SK-N-SH (cell line): ENCODE results near the gene WDR45.

Source experiments
- CHD2 ChIP-seq: fragments of 150-350 bp; IDR thresholded peaks from 2 replicates; pipeline ENCODE4 v1.6.1; 2018; ENCODE audit warnings: low read length; ENCODE audit not compliant: partially characterized antibody
- CTCF ChIP-seq: fragments of 200-600 bp; sonication (generic); IDR thresholded peaks from 2 replicates; pipeline ENCODE4 v1.6.1; 2017; ENCODE audit warnings: antibody characterized with exemption, mild to moderate bottlenecking, moderate library complexity
- EP300 ChIP-seq, 2 experiments: IDR thresholded peaks; 2 replicates each; pipeline versions ENCODE4 v1.4.0 to v1.6.1; 2012; ENCODE audit warnings: borderline replicate concordance in 1 of 2, low read depth in 1 of 2, low read length in 1 of 2
- FOXJ3 ChIP-seq: sonication (generic); formaldehyde crosslinking; IDR thresholded peaks from 2 replicates; pipeline ENCODE4 v1.5.1; 2020; ENCODE audit warnings: mild to moderate bottlenecking, missing genetic modification reagents
- FOXM1 ChIP-seq: IDR thresholded peaks from 2 replicates; pipeline ENCODE4 v1.4.0; 2012; ENCODE audit warnings: low read depth, mild to moderate bottlenecking
- MXI1 ChIP-seq: IDR thresholded peaks from 2 replicates; pipeline ENCODE4 v1.6.1; 2012; ENCODE audit warnings: mild to moderate bottlenecking, low read depth, low read length, improper control_type of control experiment
- NRF1 ChIP-seq: IDR thresholded peaks from 2 replicates; pipeline ENCODE4 v1.6.1; 2012; ENCODE audit warnings: low read depth, mild to moderate bottlenecking, low read length
- PBX3 ChIP-seq: IDR thresholded peaks from 2 replicates; pipeline ENCODE4; 2012
- POLR2AphosphoS5 ChIP-seq: IDR thresholded peaks from 2 replicates; pipeline ENCODE4 v1.6.1; 2012; ENCODE audit warnings: low read depth, low read length
- SIN3A ChIP-seq: IDR thresholded peaks from 2 replicates; pipeline ENCODE4 v1.6.1; 2012; ENCODE audit warnings: low read depth, mild to moderate bottlenecking, low read length, moderate library complexity, borderline replicate concordance
- SMC3 ChIP-seq: IDR thresholded peaks from 2 replicates; pipeline ENCODE4 v1.6.1; 2012; ENCODE audit warnings: low read depth, low read length, improper control_type of control experiment
- TEAD4 ChIP-seq: IDR thresholded peaks from 2 replicates; pipeline ENCODE4 v1.4.0; 2012; ENCODE audit warnings: mild to moderate bottlenecking, borderline replicate concordance; ENCODE audit not compliant: insufficient read depth
- USF1 ChIP-seq: IDR thresholded peaks from 2 replicates; pipeline ENCODE4 v1.4.0; 2012; ENCODE audit warnings: low read depth, borderline replicate concordance
- YY1 ChIP-seq: IDR thresholded peaks from 2 replicates; pipeline ENCODE4 v1.4.0; 2012; ENCODE audit warnings: low read depth, mild to moderate bottlenecking

DNA sequence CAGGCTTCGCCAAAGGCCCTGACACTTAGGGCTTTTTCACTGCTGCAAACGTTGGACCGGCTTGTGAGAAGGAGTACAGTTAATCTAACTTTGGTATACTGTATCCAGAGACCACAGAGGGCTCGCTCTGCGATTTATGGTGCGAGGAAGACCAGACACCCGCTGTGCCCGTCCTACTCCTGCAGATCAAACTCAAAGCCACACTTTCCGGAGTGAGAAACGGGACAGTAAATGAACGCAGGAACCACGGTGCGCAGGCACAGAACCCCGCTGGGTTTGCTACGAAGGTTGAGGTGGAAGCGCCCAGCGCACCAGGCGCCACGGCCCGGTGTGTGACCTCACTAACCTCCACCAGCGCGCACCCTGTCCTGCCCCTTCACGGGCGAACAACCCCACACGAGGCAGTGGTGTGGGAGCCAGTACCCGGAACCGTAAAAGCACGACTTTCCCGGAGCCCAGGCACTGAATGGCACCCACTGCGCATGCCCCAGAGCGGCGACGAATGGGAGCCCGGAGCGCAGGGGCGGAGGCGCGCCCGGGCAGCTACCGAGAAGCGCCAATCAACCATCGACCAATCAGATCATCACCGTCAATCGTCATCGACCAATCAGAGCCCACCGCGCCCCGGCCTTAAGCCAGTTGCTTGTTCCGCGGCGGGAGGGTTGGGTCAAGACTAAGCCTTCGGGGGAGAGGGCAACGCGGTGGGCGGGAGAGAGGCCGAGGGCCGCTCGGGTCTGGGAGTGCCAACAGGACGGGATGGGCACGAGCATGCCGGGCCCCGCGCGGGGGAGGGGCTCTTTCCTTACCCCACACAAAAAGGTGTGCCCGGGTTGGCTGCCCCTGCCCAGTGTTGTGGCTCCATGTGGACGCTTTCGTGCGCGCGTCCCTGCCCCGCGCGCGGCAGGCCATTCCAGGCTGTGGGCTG, 21.3 kb upstream of the WDR45 start:
- no peak for TF ChIP-seq CTCF
- no peak for TF ChIP-seq USF1
- peak; percentile 97 for TF ChIP-seq PBX3
- no peak for TF ChIP-seq EP300 (IDR thresholded peaks at IDR 0.05; ENCODE audit: borderline replicate concordance in 1 of 2, low read depth in 1 of 2, low read length in 1 of 2)
- peak; percentile 57; the same call in 1 of the 2 replicates for TF ChIP-seq POLR2AphosphoS5
- TF ChIP-seq MXI1: peak; percentile 65
- 0 out of 2 replicates have a peak, but pooled peaks have one; percentile 11 for TF ChIP-seq SIN3A
- no peak for TF ChIP-seq SMC3
- no peak for TF ChIP-seq TEAD4
- TF ChIP-seq CHD2: no peak
- no peak for TF ChIP-seq FOXM1
- TF ChIP-seq NRF1: peak; percentile 84
- no peak for TF ChIP-seq FOXJ3 (CRISPR knock-in tag)
- no peak for TF ChIP-seq YY1
